ENCODE measurements around the gene BCKDHB. TPM values are rescaled to one million over a fixed set of nuclear protein-coding genes. Genes with fewer than 3 reads are reported as not detected.

The BCKDHB gene
- total and polyA plus RNA-seq, 8 donors, result 7.8 to 44.6 (median 20.3) TPM

- H3K27me3 ChIP-seq, result no peaks in the 10 kb centered on the region
- no peaks in the 10 kb centered on the region for H3K36me3 ChIP-seq
- H3K4me1 ChIP-seq, result no peaks in the 10 kb centered on the region
- no peaks in the 10 kb centered on the region for H3K9me3 ChIP-seq
- no peak overlapping the region for H3K27ac ChIP-seq
- DNase-seq, result no peak
- intact Hi-C loops (cut with DNase I; ENCODE audit: low total_unique reads), result no loop called here
- WGBS, 5 donors, result 93 to 97% (median 96%) methylated on average over 2 of the region's 2 CpGs
- TF ChIP-seq POLR2A (IDR thresholded peaks at IDR 0.05) (no peak), EP300 (IDR thresholded peaks at IDR 0.05) (no peak)
- no peak overlapping the region for H3K4me3 ChIP-seq
These were observed 79.0 kb downstream of the BCKDHB start for GRCh38 chr6:80185492-80185891.

DNA sequence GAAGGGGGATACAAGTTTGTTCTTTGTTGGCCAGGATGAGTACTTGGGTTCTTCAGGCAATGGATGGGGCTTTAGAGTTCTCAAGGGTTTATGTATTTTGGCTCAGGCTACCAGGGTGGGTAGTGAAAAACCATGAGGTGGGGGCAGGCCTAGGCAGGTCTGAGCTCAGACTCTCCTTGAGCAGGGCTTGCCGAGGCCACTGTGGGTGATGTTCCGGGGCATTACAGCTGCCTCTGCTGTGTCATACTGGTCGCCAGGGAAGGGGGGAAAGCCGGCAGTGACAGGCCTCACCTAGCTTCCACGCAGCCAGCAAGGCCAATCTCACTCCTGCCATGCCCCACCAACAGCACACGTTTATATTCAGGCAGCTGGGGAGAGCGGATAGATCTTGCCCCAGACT is 79.6 kb downstream of the BCKDHB start:
- Histone ChIP-seq H3K27ac (no peak overlapping the region), H3K4me1 (no peaks in the 10 kb centered on the region), H3K4me3 (no peak overlapping the region), H3K36me3 (no peaks in the 10 kb centered on the region), H3K27me3 (no peaks in the 10 kb centered on the region), H3K9me3 (no peaks in the 10 kb centered on the region)
- no peak for DNase-seq
- intact Hi-C loops (cut with DNase I; ENCODE audit: low total_unique reads), result no loop called here
- 80 to 94% (median 88%) methylated on average over 7 of the region's 7 CpGs for WGBS, 5 donors
- TF ChIP-seq POLR2AphosphoS5 (IDR thresholded peaks at IDR 0.05), result no peak
- no peak for TF ChIP-seq POLR2A (IDR thresholded peaks at IDR 0.05)
- no peak for TF ChIP-seq EP300 (IDR thresholded peaks at IDR 0.05)
- TF ChIP-seq, protein P1, sequence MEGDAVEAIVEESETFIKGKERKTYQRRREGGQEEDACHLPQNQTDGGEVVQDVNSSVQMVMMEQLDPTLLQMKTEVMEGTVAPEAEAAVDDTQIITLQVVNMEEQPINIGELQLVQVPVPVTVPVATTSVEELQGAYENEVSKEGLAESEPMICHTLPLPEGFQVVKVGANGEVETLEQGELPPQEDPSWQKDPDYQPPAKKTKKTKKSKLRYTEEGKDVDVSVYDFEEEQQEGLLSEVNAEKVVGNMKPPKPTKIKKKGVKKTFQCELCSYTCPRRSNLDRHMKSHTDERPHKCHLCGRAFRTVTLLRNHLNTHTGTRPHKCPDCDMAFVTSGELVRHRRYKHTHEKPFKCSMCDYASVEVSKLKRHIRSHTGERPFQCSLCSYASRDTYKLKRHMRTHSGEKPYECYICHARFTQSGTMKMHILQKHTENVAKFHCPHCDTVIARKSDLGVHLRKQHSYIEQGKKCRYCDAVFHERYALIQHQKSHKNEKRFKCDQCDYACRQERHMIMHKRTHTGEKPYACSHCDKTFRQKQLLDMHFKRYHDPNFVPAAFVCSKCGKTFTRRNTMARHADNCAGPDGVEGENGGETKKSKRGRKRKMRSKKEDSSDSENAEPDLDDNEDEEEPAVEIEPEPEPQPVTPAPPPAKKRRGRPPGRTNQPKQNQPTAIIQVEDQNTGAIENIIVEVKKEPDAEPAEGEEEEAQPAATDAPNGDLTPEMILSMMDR (IDR thresholded peaks at IDR 0.05), result no peak

DNA sequence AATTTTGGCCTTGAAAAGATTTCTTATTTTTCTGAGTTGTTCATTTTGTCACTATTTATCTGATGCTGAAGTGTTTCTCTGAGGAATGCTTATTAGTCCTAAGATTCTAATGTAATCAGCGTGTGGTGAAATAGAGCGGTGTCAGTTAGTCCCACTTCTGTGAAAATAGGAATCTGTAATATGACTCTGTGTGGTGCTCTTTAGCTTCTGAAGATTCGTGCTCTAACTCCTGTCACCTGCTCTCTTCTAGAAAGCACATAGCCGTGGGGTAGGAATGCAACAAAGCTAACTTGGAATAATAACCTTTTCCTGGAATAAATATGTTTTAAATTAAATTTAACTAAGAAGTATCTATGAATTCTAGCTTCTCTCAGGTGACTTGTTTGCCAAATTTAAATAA is 90.4 kb downstream of the BCKDHB start:
- intact Hi-C loops (cut with DNase I; ENCODE audit: low total_unique reads), result no loop called here
- no peaks in the 10 kb centered on the region for H3K27me3 ChIP-seq
- WGBS, 5 donors, result 80 to 85% (median 82%) methylated on average over 4 of the region's 4 CpGs

DNA sequence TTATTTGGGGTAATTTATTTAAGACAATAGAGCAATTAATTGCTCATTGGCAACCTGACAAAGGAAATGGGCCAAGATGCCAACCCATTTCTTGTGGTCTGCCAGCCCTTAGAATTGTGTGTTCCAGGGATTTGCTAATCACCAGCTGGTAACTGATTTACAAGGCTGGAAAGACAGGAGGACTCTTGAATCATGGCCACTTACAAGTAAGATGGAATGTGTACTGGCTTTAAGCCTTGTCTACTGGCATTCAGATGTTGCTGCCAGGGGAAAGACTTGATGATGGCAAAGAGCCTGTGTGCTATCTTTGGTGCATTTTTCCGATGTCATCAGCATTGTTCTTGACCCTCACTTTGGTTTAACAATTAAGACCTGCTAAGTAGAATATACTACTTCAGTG is 91.0 kb downstream of the BCKDHB start:
- WGBS, 5 donors, result 43 to 77% (median 72%) methylated on average over 1 of the region's 1 CpG
- intact Hi-C loops (cut with DNase I; ENCODE audit: low total_unique reads), result no loop called here
- H3K4me3 ChIP-seq, result no peak overlapping the region
- TF ChIP-seq POLR2A (IDR thresholded peaks at IDR 0.05) (no peak), POLR2AphosphoS5 (IDR thresholded peaks at IDR 0.05) (no peak), EP300 (IDR thresholded peaks at IDR 0.05) (no peak)
- TF ChIP-seq, protein P1 (IDR thresholded peaks at IDR 0.05), result no peak
- no peaks in the 10 kb centered on the region for H3K9me3 ChIP-seq
- H3K27me3 ChIP-seq, result no peaks in the 10 kb centered on the region
- H3K36me3 ChIP-seq, result peaks cover 0 to 4% (median 0%) of the 10 kb centered on the region in 4 donors
- no peak overlapping the region for H3K27ac ChIP-seq
- DNase-seq, result no peak
- peaks cover 4 to 13% (median 7%) of the 10 kb centered on the region in 4 donors for H3K4me1 ChIP-seq

More for the DNA sequence above, 90.4 kb downstream of the BCKDHB start:
- Histone ChIP-seq H3K4me3 (no peak overlapping the region), H3K27ac (no peak overlapping the region), H3K36me3 (peaks cover 0 to 4% (median 0%) of the 10 kb centered on the region in 4 donors), H3K4me1 (peaks cover 4 to 13% (median 7%) of the 10 kb centered on the region in 4 donors), H3K9me3 (no peaks in the 10 kb centered on the region)
- TF ChIP-seq EP300 (IDR thresholded peaks at IDR 0.05) (no peak), POLR2AphosphoS5 (IDR thresholded peaks at IDR 0.05) (no peak), POLR2A (IDR thresholded peaks at IDR 0.05) (no peak)
- TF ChIP-seq, protein P1 (IDR thresholded peaks at IDR 0.05), result no peak
- no peak for DNase-seq

DNA sequence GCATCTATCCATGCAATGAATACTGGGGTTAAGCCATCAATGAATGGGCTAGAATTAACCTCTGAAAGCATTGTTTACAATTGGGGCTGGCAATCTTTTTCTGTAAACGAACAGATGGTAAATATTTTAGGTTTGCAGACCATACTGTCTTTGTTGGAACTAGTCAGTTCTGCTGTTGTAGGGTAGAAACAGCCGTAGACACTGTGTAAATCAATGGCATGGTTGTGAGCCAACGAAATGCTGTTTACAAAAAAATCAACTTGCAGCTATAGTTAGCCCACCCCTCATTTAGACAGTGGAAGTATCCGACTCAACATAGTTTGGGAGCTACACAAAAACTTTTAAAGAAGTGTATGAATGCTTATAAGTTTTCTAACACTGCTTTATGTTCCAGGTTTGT is 91.5 kb downstream of the BCKDHB start:
- 50 to 65% (median 57%) methylated on average over 4 of the region's 4 CpGs for WGBS, 5 donors
- no peak for TF ChIP-seq EP300 (IDR thresholded peaks at IDR 0.05)
- TF ChIP-seq, protein P1 (IDR thresholded peaks at IDR 0.05), result no peak
- no peak for TF ChIP-seq POLR2A (IDR thresholded peaks at IDR 0.05)
- TF ChIP-seq POLR2AphosphoS5 (IDR thresholded peaks at IDR 0.05), result no peak

More for the DNA sequence above, 91.5 kb downstream of the BCKDHB start:
- no peak overlapping the region for H3K4me3 ChIP-seq
- H3K4me1 ChIP-seq, result peaks cover 4 to 13% (median 7%) of the 10 kb centered on the region in 4 donors
- H3K27me3 ChIP-seq, result no peaks in the 10 kb centered on the region
- intact Hi-C loops (cut with DNase I; ENCODE audit: low total_unique reads), result no loop called here
- H3K27ac ChIP-seq, result no peak overlapping the region
- H3K9me3 ChIP-seq, result no peaks in the 10 kb centered on the region
- H3K36me3 ChIP-seq, result peaks cover 0 to 4% (median 0%) of the 10 kb centered on the region in 4 donors
- DNase-seq, result no peak

Measured in stomach (tissue), 9 donors.